Measurements from ENCODE around the gene CCDC38.
"Not testable (repeated sequence)": the region's sequence is repeated elsewhere in the genome, so short reads cannot be mapped to it uniquely, and the experiment has no call there.

Gene CCDC38

DNA sequence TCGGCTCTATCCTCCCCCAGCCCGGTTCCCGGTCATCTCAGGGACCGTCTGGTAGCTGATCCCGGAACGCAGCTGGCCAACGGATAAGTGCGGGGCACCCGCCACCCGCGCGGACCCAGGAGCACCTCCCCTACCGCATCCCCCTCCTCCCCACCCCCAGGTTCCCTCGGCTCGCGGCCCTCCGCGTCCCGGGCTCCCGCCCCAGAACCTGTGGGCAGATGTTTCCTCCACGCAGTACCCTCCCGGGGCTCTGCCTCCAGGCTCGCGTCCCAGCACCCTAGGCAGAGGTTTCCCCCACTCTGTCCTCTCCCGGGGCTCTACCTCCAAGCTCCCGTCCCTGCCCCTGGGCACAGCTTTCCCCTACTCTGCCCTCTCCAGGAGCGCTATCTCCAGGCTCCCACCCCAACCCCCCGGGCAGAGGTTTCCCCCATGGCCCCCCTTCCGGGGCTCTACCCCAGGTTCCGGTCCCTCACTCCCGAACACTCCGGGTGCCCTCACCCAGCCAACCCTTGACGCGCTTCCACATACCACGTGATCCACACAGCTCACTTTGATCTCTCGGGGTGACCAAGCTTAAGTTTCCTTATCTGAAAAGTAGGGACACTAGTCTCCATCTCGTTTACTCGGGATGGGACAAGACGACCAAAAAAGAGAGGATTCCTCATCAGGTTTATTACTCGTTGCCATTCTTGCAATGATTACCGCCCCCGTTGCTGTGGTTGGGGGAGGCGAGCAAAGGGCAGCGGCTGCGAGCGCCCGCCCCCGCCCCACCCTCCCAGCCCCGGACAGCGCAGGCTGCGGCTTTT, at the start of gene CCDC38:
Gene CCDC38, minus strand, starts transcription at position 91 of the 806 bp plus-strand sequence. CDS start 6,105 bp downstream, outside the sequence.
- peak; percentile 69 to 84 for DNase-seq (ENCODE audit: low read depth in 2 of 2)

- DNase-seq (ENCODE audit: low read depth in 2 of 2): no peak
Measured at GRCh38 chr12:95990136-95990535, 47.7 kb upstream of the CCDC38 start.

- DNase-seq (ENCODE audit: low read depth in 2 of 2): no peak
Measured at GRCh38 chr12:95989504-95990123, 47.2 kb upstream of the CCDC38 start.

DNA sequence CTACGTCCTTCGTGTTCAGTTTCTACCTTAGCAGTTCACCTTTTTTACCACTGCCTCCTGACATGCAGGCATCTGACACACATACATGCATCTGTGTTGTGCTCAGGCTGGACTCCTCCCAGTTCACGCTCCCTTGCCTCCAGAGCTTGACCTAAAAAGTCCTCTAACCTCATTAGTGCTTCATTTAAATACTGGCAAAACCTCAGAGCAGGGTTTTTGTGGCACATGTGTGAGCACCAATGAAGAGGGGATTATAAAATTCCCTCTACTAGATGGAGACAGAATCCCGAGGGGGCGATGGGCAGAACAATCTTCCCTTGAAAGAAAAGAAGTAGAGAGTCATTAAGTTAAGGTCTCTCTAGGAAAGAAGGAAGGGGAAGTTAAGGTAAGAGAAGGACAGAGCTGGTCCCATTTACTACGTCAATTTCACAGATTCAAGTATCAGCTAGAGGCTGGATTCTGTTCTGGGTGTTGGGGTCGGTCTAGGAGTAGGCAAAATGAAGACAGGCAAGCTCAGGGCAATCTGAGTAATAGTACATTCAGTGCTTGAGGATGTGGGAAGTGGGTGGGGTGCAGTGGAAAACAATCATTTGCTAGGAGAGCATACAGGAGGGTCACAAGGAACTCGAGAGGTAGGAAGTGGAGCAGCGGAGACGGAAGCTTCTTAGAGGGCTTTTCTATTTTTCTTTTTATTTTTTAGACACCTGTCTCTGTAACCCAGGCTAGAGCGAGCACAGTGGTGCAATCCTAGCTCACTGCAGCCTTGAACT, 46.3 kb upstream of the CCDC38 start:
- no peak for DNase-seq (ENCODE audit: low read depth in 2 of 2)

- no peak for DNase-seq (ENCODE audit: low read depth in 2 of 2)
Measured at GRCh38 chr12:95986635-95987570, 44.5 kb upstream of the CCDC38 start.

GRCh38 chr12:95984682-95985081, 42.3 kb upstream of the CCDC38 start:
- no peak for DNase-seq (ENCODE audit: low read depth in 2 of 2)

GRCh38 chr12:95982602-95983001, 40.2 kb upstream of the CCDC38 start:
- no peak for DNase-seq (ENCODE audit: low read depth in 2 of 2)

DNA sequence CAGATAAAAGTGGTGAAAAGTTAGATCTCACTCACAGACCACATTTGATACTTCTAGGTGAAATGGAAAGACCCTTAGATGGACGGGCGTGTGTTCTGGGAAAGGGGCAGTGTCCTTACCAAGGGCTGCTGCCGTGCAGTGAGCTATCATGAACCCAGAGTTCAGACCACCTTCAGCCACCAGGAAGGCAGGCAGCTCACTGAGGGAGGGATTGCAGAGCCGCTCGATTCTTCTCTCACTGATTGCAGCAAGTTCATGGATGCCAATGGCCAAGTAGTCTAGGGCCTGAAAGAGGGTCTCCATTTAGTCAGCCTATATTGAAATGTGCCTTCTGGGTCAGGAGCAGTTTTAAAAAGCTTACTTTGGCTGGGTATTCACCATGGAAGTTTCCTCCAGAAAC, 38.0 kb upstream of the CCDC38 start:
- DNase-seq (ENCODE audit: low read depth in 2 of 2): no peak

- DNase-seq (ENCODE audit: low read depth in 2 of 2): no peak
Measured at GRCh38 chr12:95978774-95979173, 36.4 kb upstream of the CCDC38 start.

GRCh38 chr12:95978351-95978750, 35.9 kb upstream of the CCDC38 start:
- DNase-seq (ENCODE audit: low read depth in 2 of 2): no peak

- no peak for DNase-seq (ENCODE audit: low read depth in 2 of 2)
Measured at GRCh38 chr12:95977764-95978305, 35.4 kb upstream of the CCDC38 start.

DNA sequence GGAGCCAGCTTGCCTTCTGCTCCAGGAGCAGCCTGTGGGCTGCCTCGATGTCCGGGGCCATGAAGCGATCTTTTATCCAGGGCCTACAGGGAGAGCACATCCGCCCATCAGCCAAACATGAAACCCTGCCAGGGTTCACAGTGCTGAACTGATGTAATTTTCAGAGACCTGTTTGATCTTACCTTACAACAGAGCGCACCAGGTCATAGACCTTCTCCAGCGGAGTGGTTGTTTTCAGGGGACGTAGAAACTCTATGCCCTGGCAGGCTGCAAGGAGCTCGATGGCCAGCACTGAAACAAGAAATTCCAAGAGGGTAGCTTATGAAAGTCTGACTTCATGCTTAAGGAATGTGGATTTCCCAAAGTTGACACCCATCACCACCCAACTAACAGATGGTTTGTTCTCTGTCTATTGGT, 34.0 kb upstream of the CCDC38 start:
- DNase-seq (ENCODE audit: low read depth in 2 of 2): no peak

GRCh38 chr12:95975491-95975890, 33.1 kb upstream of the CCDC38 start:
- no peak for DNase-seq (ENCODE audit: low read depth in 2 of 2)

DNA sequence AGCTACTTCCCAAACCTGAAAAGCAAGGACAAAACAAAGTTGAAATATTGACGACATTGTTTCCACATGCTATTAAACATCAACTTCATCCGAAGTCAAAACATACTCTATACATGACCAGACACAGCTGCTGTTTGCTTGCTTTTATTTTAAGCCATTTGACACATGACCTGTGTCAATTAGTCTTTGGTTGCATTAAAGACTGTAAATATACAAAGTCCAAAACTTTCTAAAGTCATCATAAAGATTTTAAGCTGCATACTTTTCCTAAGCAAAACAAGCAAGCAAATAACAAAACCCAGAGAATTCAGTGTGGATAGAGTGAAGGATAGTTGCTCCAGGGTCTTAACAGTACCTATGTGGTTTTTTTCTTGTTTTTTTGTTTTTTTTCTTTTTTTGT, 31.9 kb upstream of the CCDC38 start:
- no peak for DNase-seq (ENCODE audit: low read depth in 2 of 2)

DNA sequence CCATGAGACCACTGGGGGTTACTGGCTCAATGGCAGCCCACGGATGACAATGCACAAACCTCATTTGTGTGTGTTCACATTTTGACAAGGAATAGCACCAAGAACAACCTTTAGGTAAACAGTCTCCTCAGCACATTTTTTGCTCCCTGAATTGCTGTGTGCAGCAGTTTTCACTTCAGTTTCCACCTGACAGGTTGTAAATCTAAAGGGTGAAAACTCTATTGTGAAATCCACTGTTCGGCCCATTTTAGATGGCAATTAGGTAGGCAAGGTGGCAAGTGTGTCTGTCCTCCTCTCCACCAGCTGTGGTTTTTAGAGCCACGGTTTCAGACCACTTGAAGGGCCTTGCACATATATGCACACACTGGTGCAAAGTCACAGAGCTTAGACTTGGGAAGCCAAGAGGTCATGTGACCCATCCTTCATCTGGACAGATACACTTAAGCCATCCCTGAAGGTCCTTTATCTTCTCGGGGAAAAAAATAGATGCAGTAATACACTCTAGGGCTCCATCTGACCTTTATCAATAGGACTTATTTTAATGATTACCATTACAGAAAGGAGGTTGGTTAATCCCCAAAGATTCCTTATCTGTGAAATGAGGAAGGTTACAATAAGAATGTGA, 30.5 kb upstream of the CCDC38 start:
- no peak for DNase-seq (ENCODE audit: low read depth in 2 of 2)

- DNase-seq (ENCODE audit: low read depth in 2 of 2): no peak
Measured at GRCh38 chr12:95970905-95971304, 28.5 kb upstream of the CCDC38 start.

DNA sequence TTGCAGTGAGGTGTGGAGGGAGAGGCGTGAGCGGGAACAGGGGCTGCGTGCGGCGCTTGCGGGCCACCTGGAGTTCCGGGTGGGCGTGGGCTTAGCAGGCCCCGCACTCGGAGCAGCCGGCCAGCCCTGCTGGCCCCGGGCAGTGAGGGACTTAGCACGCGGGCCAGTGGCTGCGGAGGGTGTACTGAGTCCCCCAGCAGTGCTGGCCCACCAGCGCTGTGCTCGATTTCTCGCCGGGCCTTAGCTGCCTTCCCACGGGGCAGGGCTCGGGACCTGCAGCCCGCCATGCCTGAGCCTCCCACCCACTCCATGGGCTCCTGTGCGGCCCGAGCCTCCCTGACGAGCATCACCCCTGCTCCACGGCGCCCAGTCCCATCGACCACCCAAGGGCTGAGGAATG, 26.7 kb upstream of the CCDC38 start:
- not testable (repeated sequence) for DNase-seq (ENCODE audit: low read depth in 2 of 2)

DNA sequence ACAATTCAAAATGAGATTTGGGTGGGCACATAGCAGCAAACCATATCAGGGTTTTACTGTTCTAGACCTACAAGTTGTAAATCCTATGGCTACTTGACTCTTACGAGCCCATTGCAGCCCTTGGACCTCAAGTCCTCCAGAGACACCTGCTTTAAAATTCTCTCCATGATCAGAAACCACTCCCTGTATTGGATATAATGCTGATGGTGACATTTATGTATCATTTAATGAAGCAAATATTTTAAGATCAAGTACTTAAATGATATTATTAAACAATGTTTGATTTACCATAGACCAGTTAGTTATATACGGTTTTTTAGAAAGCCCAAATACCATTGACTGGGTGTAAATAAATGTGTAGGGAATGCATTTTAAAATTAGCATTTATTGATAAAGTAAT, 24.9 kb upstream of the CCDC38 start:
- DNase-seq (ENCODE audit: low read depth in 2 of 2): no peak

GRCh38 chr12:95966287-95966870, 24.0 kb upstream of the CCDC38 start:
- no peak for DNase-seq (ENCODE audit: low read depth in 2 of 2)

DNA sequence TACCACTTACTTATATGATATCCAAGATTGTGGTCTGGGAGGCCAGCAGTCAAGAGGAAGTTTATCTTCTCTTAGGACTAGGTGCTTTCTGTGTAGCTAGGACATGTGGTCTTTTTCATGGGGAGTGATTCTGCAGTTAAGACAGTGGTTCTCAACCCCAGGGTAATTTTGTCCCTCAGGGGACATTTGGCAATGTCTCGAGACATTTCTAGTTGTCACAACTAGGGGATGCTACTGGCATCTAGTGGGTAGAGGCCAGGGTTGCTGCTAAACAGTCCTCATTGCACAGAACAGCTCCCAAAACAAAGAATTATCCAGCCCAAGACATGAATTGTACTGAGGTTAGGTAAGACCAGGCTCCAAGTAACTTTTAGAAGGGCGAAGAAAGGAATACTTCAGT, 20.7 kb upstream of the CCDC38 start:
- no peak for DNase-seq (ENCODE audit: low read depth in 2 of 2)
